WI38 (cell line): Measurements from ENCODE around the gene SNX30.

Experiments
- H3K4me3 ChIP-seq: 2 replicates; pipeline ENCODE4 v1.5.1; 2011; ENCODE audit warnings: low read depth, mild to moderate bottlenecking, control low read depth, low read length
- CTCF ChIP-seq: IDR thresholded peaks from 2 replicates; pipeline ENCODE4 v1.5.1; 2012; ENCODE audit warnings: low read depth, mild to moderate bottlenecking, control low read depth, low read length

Gene SNX30

GRCh38 chr9:112784020-112784785 is 33.6 kb downstream of the SNX30 start:
- H3K4me3 ChIP-seq = no peak overlapping the region
- no peak for TF ChIP-seq CTCF

- no peak for TF ChIP-seq CTCF
- H3K4me3 ChIP-seq = no peak overlapping the region
These were observed 35.4 kb downstream of the SNX30 start for GRCh38 chr9:112785986-112786385.

- TF ChIP-seq CTCF = no peak
These were observed 36.4 kb downstream of the SNX30 start for GRCh38 chr9:112786829-112787520.

GRCh38 chr9:112787978-112788377 is 37.4 kb downstream of the SNX30 start:
- TF ChIP-seq CTCF = no peak
- no peak overlapping the region for H3K4me3 ChIP-seq

More at GRCh38 chr9:112786829-112787520, 36.4 kb downstream of the SNX30 start:
- H3K4me3 ChIP-seq = no peak overlapping the region

GRCh38 chr9:112789473-112789872 is 38.9 kb downstream of the SNX30 start:
- H3K4me3 ChIP-seq = no peak overlapping the region
- no peak for TF ChIP-seq CTCF

- H3K4me3 ChIP-seq = no peak overlapping the region
- no peak for TF ChIP-seq CTCF
These were observed 39.6 kb downstream of the SNX30 start for GRCh38 chr9:112789891-112790774.
